Endothelial cell of umbilical vein (primary cell): Measurements from ENCODE around the gene SSTR3.

ENCODE experiments used
- CTCF ChIP-seq, 2 donors: IDR thresholded peaks; 1 replicate in 1 of 2; 2 replicates in 1 of 2; pipeline ENCODE4 v1.5.1; 2011; ENCODE audit warnings: low read length in 2 of 2, mild to moderate bottlenecking in 2 of 2, moderate library complexity in 2 of 2, control low read depth in 1 of 2, inconsistent platforms in 1 of 2, low read depth in 1 of 2; ENCODE audit not compliant: insufficient read depth in 1 of 2; ENCODE audit errors: extremely low read depth in 1 of 2
- EZH2 ChIP-seq: IDR thresholded peaks from 2 replicates; pipeline ENCODE4 v1.6.1; 2012; ENCODE audit warnings: borderline replicate concordance, low read depth, mild to moderate bottlenecking, moderate library complexity, low read length, inconsistent platforms; ENCODE audit not compliant: severe bottlenecking
- JUN ChIP-seq: IDR thresholded peaks from 2 replicates; pipeline ENCODE4 v1.6.1; 2011; ENCODE audit warnings: borderline replicate concordance, low read depth; ENCODE audit not compliant: insufficient read length, insufficient read depth
- MAX ChIP-seq: IDR thresholded peaks from 2 replicates; pipeline ENCODE4 v1.6.1; 2011; ENCODE audit not compliant: insufficient read depth, insufficient read length
- POLR2A ChIP-seq: IDR thresholded peaks from 2 replicates; pipeline ENCODE4 v1.6.1; 2012; ENCODE audit warnings: low read depth, mild to moderate bottlenecking, control low read depth, low read length
- POLR2AphosphoS5 ChIP-seq: IDR thresholded peaks from 2 replicates; pipeline ENCODE4 v1.6.1; 2012; ENCODE audit warnings: low read depth, mild to moderate bottlenecking, control low read depth, low read length, moderate library complexity; ENCODE audit not compliant: insufficient read depth

GRCh38 chr22:37259540-37260029 is 47.3 kb upstream of the SSTR3 start:
- TF ChIP-seq CTCF (IDR thresholded peaks at IDR 0.05; ENCODE audit: extremely low read depth in 1 of 2, insufficient read depth in 1 of 2, low read depth in 1 of 2, low read length in 2 of 2) (peak; percentile 56 to 71), JUN (no peak), MAX (no peak), POLR2A (no peak), POLR2AphosphoS5 (no peak), EZH2 (no peak)
